HTERT RPE-1 (cell line): Measurements from ENCODE around the gene CNTNAP5.

Experiments
- in situ Hi-C: fragments of 300-500 bp; cut with MboI; formaldehyde crosslinking; loops from 4 replicates; pipeline ENCODE4 v1.14.3; 2020; ENCODE audit warnings: low sequenced_read_pairs

Gene CNTNAP5

DNA sequence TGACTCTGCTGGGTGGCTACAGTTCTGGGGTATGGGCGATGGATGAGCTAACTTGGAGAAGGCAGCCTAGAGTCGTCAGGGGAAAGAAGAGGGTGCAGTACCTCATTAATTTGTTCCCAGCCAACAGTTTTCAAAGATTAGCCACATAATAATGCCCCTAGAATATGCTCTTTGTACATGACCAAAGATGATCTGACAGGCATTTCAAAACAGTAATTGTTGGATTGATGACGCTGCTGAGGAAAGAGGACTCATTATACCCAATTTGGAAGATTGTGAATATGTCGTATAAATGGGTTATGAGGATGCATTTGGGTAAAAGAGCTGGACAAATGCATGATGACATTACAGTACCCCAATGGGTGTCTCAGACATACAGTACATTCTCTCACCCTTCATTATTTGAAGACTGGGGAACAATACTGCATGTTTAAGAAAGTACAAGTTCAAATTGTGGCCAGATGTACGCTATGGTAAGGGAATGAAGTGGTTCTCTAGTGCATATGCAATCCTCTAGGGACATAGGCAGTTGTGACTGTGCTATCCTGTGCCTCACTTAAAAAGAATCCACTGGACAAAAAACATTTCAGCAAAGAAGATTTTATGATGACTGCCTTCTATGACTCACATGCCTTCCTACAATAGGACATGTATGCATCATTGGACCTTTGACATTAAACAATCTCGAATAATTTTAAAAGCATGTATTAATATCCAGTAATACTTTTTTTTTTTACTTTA, 233.2 kb downstream of the CNTNAP5 start:
- in situ Hi-C loops: no loop called here

DNA sequence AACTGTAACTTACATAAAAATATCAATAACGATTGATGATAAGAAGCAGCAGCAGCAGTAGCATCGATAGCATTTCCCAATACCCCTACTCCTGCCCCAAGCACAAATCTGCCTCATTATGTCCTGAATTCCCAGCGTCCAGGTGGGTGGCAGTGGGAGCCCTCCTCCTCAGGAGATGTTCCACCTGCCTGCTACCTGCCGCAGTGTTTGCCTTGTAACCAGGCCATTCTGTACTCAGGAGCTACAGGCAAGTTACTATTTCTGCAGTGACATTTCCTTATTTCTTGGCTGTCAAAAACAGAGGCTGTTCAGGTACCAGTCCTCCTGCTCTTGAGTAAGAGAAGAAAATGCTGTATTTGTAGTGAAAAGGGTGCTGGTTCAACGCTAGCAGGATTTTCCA, 236.4 kb downstream of the CNTNAP5 start:
- in situ Hi-C loops: no loop called here

DNA sequence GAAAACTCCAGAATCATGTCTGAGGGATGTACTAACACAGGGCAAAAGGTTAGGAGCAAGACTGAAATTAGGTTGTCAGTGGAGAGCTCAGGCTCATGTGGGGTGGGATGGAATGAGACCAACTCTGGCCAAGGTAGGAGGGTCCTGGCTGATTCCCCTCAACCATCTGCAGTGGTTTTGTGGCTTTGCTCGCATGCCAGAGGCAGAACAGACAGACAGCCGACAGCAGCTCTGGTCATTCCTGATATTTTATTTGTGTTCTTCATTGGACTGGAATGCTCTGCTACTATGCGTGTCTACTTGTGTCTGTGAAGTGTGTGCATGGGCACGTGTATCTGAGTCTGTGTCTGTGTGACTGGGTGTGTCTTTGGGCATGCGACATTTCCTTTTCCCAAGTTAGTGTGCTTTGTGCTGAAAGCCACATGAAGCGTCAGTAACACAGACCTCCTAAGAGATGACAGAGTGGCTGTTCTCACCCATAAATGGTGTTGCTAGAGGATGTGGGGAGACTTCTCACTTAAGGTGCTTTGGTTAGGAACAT, 239.5 kb downstream of the CNTNAP5 start:
- in situ Hi-C loops: no loop called here

DNA sequence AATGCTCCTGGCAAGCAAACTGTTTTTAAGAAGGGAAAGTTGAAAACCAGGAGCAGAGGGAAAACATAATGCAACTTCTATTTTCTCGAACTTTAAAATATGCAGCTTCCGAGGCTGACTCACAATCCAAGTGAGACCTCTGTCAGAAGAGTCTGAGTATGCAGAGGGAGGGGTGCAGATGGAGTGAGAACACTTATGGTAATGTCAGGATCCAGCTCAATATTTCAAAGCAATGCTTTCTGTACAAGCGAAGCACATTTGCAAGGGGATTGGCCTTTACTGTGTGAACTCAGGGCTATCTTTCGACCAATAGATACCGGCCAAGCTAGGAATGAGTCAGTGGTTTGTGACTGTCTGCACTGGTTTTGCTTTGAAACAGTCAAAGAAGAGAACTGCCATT, 242.7 kb downstream of the CNTNAP5 start:
- in situ Hi-C loops: no loop called here

DNA sequence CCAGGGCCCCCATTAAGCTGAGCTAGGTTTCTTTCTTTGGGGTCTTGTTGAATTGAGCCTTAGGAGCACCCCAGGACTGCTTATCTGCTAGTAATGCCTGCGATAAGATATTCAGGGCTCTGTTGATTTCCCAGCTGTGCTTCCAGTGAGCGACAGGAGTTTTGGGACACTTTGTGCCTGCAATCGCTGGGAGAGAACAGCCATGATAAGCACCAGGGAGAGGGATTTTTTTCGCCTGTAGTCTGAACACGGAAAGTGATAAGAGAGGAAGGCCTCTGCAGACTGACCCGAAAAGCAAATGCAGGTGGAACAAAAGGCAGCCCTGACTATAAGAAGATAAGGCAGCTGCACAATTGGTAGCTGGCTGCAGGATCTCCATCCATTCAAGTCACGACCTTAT, 244.3 kb downstream of the CNTNAP5 start:
- in situ Hi-C loops: no loop called here

DNA sequence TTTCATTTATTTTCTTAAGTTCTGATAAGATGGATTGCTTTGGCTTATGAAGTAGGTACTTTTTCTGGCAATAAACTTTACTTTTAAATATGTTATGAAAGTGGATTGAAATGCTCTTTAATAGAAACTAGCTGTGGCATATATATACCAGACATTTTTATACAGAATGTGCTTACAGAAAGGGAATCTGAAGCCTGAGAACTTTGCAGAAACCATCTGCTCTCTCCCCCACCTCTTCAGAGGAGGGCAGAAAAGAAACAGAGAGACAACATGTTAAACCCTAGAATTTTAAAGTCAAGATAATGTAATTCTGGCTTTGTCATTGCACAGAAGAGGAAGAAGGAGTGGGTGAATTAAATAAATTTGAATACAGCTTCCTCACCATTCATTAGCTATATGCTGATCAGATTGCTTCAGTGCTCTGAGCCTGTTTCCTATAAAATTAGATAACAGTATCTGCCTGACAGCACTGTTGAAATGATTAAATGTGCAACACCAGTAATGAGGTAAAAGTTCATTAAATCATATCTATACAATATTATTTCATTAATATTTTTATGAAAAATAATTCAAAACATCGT, 247.3 kb downstream of the CNTNAP5 start:
- in situ Hi-C loops: no loop called here

DNA sequence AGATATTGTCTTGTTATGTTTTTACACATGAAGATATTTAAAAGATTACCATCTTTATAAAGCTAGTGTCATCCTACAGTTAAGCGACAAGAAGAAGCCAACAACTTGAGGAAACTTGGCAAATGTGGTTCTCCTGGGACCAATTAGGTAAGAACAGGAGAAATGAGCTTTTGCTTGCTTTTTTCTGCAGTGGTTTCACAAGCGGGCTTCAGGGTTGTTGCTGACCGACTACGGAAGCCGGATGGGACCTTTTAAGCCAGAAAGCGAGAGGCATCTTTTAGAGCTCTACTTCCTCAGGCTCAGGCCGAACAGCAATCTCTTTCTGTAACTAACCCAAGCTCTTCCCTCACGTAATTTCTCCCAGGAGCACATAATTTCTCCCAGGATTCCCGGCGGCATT, 256.5 kb downstream of the CNTNAP5 start:
- in situ Hi-C loops: no loop called here

DNA sequence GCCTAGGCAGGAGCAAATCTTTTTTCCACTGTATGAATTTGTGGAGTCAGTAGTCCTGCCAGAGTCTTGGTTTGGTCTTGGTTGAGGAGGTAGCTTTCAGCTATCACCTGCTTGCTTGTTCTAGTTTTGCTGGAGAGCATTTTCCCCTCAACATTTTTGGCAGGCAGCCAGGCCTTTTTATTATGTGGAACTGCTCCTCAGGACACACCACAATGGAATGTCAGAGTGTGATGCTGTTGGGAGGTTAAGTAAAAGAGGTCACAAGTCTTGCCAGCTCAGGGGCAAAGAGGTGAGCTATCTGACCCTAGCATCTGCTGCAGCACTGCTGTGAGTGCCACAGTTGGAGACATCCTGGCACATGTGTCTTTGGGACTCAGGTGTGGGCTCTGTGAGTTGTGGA, 258.0 kb downstream of the CNTNAP5 start:
- in situ Hi-C loops: no loop called here

DNA sequence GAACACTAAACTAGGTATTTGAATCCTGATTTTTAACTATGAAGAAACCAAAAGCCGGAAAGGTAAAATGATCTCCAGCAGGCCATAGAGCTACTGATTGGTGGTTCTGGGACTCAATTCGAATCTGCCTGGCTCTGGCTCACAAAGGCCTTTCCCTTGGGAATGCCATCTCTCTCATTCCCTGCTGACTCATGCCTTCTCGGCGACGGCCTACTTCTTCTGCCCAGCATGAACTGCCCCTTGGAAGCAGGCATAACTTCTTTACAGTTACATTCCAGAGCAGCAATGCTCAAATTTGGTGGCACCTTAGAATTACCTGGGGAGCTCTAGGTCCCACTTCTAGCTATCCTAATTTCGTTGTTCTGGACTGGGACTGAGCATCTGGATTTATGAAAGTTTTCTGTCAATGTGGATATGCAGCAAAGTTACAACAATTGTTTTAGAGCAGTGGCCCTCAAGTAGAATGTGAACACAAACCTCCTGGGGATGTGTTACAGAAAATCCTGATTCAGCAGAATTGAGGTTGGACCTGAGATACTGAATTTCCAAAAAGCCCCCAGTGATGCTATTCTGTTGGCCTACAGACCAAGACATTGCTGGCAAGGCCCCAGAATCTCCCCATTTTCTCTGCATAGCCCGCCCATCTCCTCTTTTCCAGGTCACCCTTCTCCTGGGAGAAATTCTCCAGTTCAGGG, 261.1 kb downstream of the CNTNAP5 start:
- in situ Hi-C loops: no loop called here

DNA sequence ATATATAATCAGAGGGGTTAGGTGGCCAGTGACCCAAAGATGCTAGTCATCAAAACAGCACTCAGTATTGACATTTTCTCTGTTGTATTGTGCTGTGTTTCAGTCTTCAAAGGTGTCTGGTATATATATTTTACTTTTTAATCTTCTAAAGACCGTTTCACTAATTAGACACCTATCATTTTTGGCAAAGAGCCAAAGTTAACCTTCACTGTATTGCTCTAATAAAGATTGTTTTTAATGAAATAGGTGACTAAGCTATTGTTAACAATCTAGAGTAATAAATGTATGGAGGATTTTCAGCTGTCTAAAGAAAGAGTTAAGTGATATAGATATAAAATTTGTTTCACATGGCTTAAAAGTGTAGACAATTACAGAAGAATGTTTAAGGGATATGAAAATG, 264.0 kb downstream of the CNTNAP5 start:
- in situ Hi-C loops: no loop called here

DNA sequence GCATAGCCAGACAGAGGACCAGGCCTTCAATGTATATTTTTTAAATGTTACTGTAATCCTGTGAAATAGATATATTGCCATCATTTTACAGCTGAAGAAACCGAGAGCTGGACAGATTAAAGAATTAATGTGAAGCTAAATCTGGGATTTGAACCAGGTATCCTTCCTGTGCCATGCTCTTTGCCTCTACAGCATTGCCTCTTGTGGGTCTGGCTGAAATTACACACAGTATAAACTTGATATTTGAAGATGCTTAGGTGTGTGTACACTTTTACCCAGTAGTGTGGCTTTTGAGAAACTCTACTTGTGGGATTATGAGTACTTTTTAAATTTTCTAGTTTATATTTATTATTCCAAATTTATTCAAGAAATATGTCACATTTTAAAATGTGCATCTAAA, 264.5 kb downstream of the CNTNAP5 start:
- in situ Hi-C loops: no loop called here

DNA sequence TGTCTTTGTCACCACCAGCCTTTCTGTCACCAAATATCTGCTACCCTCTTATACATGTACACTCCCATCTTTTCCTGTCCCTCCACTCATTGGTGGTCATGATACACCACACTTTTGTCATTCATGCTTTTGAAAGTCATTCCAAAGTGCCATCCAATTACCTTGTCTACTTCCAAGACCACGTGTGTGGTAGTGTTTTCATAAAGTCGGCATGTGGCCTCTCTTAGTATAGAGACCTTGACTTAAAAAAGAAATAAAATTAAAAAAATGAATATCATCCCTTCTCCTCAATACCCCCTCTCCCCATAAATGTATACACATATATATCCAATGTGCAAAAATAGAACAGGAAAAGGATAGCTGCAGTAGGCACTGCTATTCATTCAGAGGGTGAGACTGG, 271.4 kb downstream of the CNTNAP5 start:
- in situ Hi-C loops: no loop called here

DNA sequence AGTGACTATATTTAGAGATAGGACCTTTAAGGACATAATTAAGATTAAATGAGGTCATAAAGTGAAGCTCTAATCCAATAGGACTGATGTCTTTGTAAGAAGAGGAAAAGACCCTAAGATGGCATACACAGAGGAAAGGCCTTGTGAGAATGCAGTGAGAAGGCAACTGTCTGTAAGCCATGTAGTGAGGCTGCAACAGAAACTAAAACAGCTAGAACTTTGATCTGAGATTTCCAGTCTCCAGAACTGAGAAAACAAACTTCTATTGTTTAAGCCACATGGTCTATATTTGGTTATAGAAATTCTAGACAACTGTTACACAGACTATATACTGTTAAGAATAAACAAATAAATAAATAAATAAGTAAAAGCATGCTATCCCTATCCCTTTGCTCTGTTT, 276.8 kb downstream of the CNTNAP5 start:
- in situ Hi-C loops: no loop called here

DNA sequence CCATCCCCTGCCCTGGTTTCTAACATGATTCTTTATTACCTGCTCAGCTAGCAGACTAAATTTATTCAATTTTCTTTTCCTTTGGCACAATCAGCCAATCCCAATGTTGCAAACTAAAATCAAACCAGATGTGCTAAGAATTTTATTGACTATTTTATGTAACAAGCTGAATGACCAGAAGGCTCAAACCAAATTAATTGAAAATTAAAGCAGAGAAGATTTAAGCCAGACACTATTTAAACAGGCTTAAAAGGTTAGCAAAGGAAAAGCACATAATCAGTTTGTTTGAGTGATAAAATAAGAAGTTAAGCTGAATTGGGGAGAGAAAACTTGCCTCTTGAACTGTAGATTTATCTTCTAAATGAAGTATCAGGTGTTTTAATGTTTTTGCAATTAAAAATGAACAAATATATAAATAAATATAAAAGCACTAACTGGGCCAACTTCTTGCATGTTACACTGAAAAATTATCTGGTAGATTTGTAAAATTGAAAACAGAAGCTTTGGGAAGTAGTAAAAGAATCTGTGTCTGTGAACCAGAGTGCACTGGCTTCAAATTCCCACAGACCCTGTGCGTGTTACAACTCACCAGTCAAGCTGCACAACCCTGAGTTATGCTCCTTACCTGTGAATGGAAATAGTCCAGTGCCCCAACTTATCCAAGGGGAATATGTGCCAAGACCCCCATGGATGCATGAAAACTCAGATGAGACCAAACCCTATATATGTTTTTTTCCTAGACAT, 283.4 kb downstream of the CNTNAP5 start:
- in situ Hi-C loops: no loop called here

DNA sequence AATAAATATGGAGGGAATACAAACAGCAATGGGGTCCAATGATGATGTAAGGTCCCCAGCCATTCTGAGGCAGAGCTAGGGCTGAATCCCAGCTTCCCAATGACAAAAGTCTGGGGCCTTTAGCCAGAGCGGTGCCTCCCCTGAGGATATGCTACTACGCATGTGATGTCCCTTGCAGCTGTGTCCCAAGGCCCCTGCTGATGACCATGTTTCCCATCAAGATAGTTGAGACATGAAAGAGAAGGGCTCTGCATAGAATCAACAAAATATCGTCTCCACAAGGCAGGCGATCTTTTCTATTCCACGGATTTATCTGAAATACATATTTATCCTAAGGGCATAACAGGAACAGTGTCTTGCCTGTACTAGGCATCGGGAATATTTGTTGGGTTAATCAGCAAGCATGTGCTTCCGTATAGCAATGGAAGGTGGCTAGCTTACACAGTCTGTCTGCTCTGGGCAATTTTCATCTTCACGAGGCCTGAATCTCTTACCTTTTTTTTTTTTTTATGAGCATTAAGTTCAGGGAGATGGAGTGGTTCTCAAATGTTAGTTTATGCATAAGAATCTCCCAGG, 284.6 kb downstream of the CNTNAP5 start:
- in situ Hi-C loops: no loop called here

DNA sequence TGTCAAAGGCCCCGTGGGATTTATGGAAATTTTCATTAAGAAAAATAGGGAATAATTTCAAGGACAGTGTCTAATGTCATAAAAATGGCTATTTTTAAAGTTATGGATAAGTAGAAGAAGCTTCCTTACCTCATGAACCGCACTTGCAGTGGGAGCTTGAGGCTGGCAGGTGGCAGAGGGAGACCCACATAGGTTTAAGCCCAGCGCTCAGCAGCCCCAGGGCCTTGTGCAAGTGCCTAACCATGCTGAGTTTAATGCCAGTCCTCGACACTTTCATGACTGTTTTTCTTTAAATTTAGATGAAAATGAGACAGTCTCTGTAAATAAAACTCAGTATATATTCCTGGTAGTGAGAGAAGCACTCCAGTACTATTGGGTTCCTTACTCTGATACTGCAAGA, 285.6 kb downstream of the CNTNAP5 start:
- in situ Hi-C loops: no loop called here

DNA sequence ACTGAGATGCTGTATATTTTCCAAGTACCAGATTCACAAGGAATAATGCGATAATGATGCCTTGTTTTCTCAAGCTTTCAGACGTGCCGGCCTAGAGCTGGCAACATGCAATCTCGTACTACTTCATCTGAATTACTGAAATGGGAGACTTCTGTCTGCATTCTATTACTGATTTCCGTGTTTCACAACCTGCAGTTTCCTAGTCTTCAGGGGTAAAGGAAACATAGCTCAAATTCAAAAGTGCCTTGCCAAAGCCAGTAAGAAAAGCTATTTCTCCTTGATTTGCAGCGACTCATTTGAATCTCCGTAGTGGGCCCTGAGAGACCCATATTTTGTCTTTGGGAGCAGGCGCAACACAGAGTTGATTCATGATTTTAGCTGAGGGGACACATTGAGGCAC, 289.0 kb downstream of the CNTNAP5 start:
- in situ Hi-C loops: no loop called here

DNA sequence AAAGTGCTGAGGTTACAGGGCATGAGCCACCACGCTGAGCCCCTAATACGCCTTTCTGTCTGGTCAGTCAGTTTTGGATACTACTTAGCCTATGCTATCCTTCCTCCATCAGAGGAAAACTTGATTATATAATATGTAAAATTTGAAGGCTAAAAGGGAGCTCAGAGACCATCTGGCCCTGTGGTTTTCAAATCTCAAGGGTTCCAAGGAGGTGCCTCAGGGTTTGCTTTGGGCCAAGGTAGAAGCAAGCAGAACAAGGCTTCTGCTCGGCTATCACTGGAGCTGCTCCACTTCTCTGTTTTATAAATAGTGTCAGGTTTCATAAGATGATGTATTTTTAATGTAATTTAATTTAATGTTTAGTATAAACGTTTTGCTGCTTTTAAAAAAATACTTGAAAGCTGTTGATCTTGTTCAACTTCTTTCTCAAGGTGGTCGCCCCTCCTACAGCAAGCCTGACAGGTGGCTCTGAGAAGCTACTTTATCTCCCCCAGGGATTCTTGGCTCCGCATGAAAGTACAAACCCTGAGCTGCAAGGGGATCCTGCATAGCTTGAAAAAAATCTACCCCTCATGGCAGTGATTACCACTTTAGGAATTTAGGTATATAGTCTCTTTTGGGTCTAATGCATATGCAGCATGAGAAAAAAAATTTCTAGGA, 290.3 kb downstream of the CNTNAP5 start:
- in situ Hi-C loops: no loop called here

DNA sequence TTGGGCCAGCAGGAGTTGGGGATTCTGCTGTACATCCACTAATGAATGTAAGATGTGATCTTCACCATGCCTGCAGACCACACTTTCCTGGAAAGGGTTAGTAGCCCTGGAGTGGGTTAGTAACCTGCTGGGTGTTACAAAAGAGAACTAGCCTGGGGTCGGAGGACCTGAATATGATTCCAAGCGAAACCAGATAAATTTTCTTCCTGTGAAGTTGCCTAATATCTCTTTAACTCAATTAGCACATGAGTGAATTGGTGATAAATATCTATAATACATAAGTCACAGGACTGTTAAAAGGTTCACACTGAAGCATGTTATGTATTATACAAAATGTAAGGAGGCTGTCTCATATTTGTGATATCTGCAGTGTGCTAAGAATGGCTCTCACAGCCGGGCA, 291.0 kb downstream of the CNTNAP5 start:
- in situ Hi-C loops: no loop called here

DNA sequence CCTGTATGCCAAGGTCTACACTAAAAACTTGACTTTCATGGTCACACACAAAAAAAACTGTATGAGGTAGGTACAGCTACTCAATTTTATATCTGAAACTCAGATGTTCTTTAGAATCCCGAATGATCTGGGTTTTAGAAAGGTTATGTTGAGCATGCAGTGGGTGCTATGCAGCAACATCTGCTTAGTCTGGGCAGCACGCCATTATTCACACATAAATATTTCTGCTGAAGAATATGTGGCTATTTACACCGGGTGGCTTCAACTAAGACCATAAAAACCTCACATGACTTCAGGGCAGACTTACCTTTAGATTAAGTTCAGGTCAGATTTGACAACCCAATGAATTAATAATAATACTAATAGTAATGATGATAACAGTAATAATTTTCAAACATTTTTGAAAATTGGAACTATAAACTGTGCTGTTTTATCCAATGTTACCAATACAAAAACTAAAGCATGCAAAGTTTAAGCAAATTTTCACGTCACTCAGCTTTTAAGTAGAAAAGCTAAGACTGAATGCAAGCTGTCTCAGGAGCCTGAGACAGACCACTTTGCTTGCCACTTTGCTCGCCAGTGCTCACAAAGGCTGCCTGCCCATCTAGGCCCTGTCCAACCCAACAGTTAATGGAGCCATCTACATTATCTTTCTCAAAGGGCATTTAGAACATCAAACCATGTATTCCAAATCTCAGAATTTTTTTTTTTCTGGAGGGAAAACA, 292.0 kb downstream of the CNTNAP5 start:
- in situ Hi-C loops: no loop called here
